ENCODE results near the gene BEST4.

- no peak for TF ChIP-seq ZNF274 (IDR thresholded peaks at IDR 0.05; ENCODE audit: low read length)
- TF ChIP-seq ZNF274 (tag by site-specific recombination; IDR thresholded peaks at IDR 0.05; ENCODE audit: borderline replicate concordance) = no peak
- TF ChIP-seq ZNF423 (tag by site-specific recombination; IDR thresholded peaks at IDR 0.05) = no peak
- TF ChIP-seq ZNF335 (tag by site-specific recombination; conservative IDR thresholded peaks at IDR 0.05) = no peak
- TF ChIP-seq ZNF18 (tag by site-specific recombination; IDR thresholded peaks at IDR 0.05) = no peak
- no peak for TF ChIP-seq CTCF (tag by site-specific recombination; IDR thresholded peaks at IDR 0.05)
- no peak for TF ChIP-seq TRIM28 (IDR thresholded peaks at IDR 0.05; ENCODE audit: borderline replicate concordance, low read length)
- no peak for TF ChIP-seq SALL2 (tag by site-specific recombination; IDR thresholded peaks at IDR 0.05; ENCODE audit: borderline replicate concordance)
- TF ChIP-seq ZBTB7A (tag by site-specific recombination; IDR thresholded peaks at IDR 0.05; ENCODE audit: low read depth) = no peak
- no peak for TF ChIP-seq ZSCAN30 (tag by site-specific recombination; IDR thresholded peaks at IDR 0.05)
Observed at GRCh38 chr1:44785501-44786137, 2.4 kb downstream of the BEST4 start.

All from HEK293 (cell line).